Ascending aorta (tissue), 2 donors: ENCODE data around the gene ALS2. TPM values are rescaled to one million over a fixed set of nuclear protein-coding genes. Genes with fewer than 3 reads are reported as not detected.

Source experiments
- DNase-seq, 2 donors: peaks; one replicate each; pipeline ENCODE4 v3.0.0-alpha.2; 2019; ENCODE audit warnings: low spot score in 2 of 2
- H3K27ac ChIP-seq, 2 donors: fragments of 200-600 bp; sonication (generic); one replicate each; pipeline ENCODE4 v1.5.1; 2016 to 2017; ENCODE audit warnings: mild to moderate bottlenecking in 1 of 2
- H3K27me3 ChIP-seq: fragments of 200-600 bp; sonication (generic); one replicate; pipeline ENCODE4 v1.5.1; 2017
- H3K36me3 ChIP-seq, 2 donors: fragments of 200-600 bp; sonication (generic); one replicate each; pipeline ENCODE4 v1.5.1; 2016
- H3K4me1 ChIP-seq, 2 donors: fragments of 200-600 bp; sonication (generic); one replicate each; pipeline ENCODE4 v1.5.1; 2016 to 2017; ENCODE audit warnings: mild to moderate bottlenecking in 1 of 2
- H3K4me3 ChIP-seq, 2 donors: fragments of 200-600 bp; sonication (generic); one replicate each; pipeline ENCODE4 v1.5.1; 2016 to 2017; ENCODE audit warnings: mild to moderate bottlenecking in 1 of 2
- H3K9me3 ChIP-seq, 2 donors: fragments of 200-600 bp; sonication (generic); one replicate each; pipeline ENCODE4 v1.5.1; 2016
- CTCF ChIP-seq, 3 experiments: fragments of 200-600 bp in 2 of 3; fragments of 450-650 bp in 1 of 3; sonication (generic) in 2 of 3; IDR thresholded peaks; one replicate each; pipeline ENCODE4 v1.5.1; 2016 to 2019; ENCODE audit warnings: antibody characterized with exemption in 3 of 3, mild to moderate bottlenecking in 1 of 3, moderate library complexity in 1 of 3
- intact Hi-C: fragments of 100-400 bp; cut with DNase I; formaldehyde crosslinking; loops from one replicate; pipeline ENCODE4 v1.15.1; 2023
- total RNA-seq: library from RNA; depleted of rRNA; stranded (reverse); fragments of >200 nt; gene quantifications from one replicate; pipeline ENCODE4 v1.1.0, GENCODE V29; 2016

Gene ALS2
- total RNA-seq, 1 donor from 2014 or later: 6.5 TPM

GRCh38 chr2:201733544-201733943 is 47.2 kb downstream of the ALS2 start:
- H3K4me1 ChIP-seq: no peaks in the 10 kb centered on the region
- intact Hi-C loops: no loop called here
- no peak overlapping the region for H3K27ac ChIP-seq
- H3K36me3 ChIP-seq: peaks cover 37 to 56% of the 10 kb centered on the region in 2 donors
- no peaks in the 10 kb centered on the region for H3K27me3 ChIP-seq
- TF ChIP-seq CTCF (IDR thresholded peaks at IDR 0.05): no peak
- no peak for DNase-seq
- H3K9me3 ChIP-seq: peaks cover 0 to 10% of the 10 kb centered on the region in 2 donors
- H3K4me3 ChIP-seq: no peak overlapping the region

GRCh38 chr2:201730651-201731285 is 50.0 kb downstream of the ALS2 start:
- no peak for DNase-seq
- Histone ChIP-seq H3K27me3 (no peaks in the 10 kb centered on the region), H3K4me1 (no peaks in the 10 kb centered on the region), H3K9me3 (no peaks in the 10 kb centered on the region), H3K36me3 (peaks cover 44 to 63% of the 10 kb centered on the region in 2 donors), H3K4me3 (no peak overlapping the region), H3K27ac (no peak overlapping the region)
- intact Hi-C loops: no loop called here
- TF ChIP-seq CTCF (IDR thresholded peaks at IDR 0.05): no peak

- H3K4me1 ChIP-seq: no peaks in the 10 kb centered on the region
- peaks cover 0 to under 1% of the 10 kb centered on the region in 2 donors for H3K9me3 ChIP-seq
- DNase-seq: no peak
- no peak for TF ChIP-seq CTCF (IDR thresholded peaks at IDR 0.05)
- intact Hi-C loops: no loop called here
- no peak overlapping the region for H3K4me3 ChIP-seq
- no peaks in the 10 kb centered on the region for H3K27me3 ChIP-seq
- no peak overlapping the region for H3K27ac ChIP-seq
- H3K36me3 ChIP-seq: peaks cover 53 to 72% of the 10 kb centered on the region in 2 donors
These were observed 65.3 kb downstream of the ALS2 start for GRCh38 chr2:201715459-201715858.

GRCh38 chr2:201712726-201713125 is 68.0 kb downstream of the ALS2 start:
- H3K4me1 ChIP-seq: no peaks in the 10 kb centered on the region
- H3K36me3 ChIP-seq: peaks cover 48 to 64% of the 10 kb centered on the region in 2 donors
- no peak for DNase-seq
- H3K27me3 ChIP-seq: no peaks in the 10 kb centered on the region
- no peak overlapping the region for H3K4me3 ChIP-seq
- no peak overlapping the region for H3K27ac ChIP-seq
- intact Hi-C loops: no loop called here
- no peaks in the 10 kb centered on the region for H3K9me3 ChIP-seq
- TF ChIP-seq CTCF (IDR thresholded peaks at IDR 0.05): no peak

DNA sequence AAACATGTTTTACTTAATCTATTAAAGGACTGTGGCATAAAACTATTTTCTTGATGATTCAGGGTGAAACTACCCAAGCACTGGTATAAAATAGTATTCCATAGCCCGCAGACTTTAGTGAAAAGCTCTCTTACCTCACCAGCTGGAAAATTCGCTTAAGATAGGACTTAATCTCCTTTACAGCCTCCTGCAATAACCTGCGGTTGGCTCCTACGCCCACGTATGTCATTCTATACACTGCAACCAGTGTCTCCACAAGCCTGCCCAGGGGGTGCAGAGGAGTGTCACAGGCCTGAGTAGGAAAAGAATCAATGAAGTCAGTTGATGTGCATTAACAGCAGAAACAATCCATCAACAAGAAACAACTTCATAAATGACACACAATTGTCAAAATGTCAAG is 71.0 kb downstream of the ALS2 start:
- Histone ChIP-seq H3K9me3 (no peaks in the 10 kb centered on the region), H3K4me1 (no peaks in the 10 kb centered on the region), H3K4me3 (no peak overlapping the region), H3K27ac (no peak overlapping the region), H3K36me3 (peaks cover 47 to 48% of the 10 kb centered on the region in 2 donors), H3K27me3 (no peaks in the 10 kb centered on the region)
- intact Hi-C loops: no loop called here
- TF ChIP-seq CTCF (IDR thresholded peaks at IDR 0.05): no peak
- DNase-seq: no peak

GRCh38 chr2:201709049-201709448 is 71.7 kb downstream of the ALS2 start:
- DNase-seq: no peak
- Histone ChIP-seq H3K9me3 (no peaks in the 10 kb centered on the region), H3K4me3 (no peak overlapping the region), H3K4me1 (no peaks in the 10 kb centered on the region), H3K36me3 (peaks cover 42 to 48% of the 10 kb centered on the region in 2 donors), H3K27me3 (no peaks in the 10 kb centered on the region), H3K27ac (no peak overlapping the region)
- TF ChIP-seq CTCF (IDR thresholded peaks at IDR 0.05): no peak
- intact Hi-C loops: no loop called here
